ENCODE measurements around the gene CNTN1. TPM values are rescaled to one million over a fixed set of nuclear protein-coding genes. Genes with fewer than 3 reads are reported as not detected.

CNTN1 gene
- total RNA-seq, 1 donor from 2014 or later: not detected

GRCh38 chr12:40971911-40972310 lies 279.7 kb downstream of the CNTN1 start:
- H3K9me3 Mint-ChIP-seq: no peaks in the 10 kb centered on the region
- no peak overlapping the region for H3K4me3 Mint-ChIP-seq
- no peaks in the 10 kb centered on the region for H3K4me1 Mint-ChIP-seq (ENCODE audit: low read depth)
- no peaks in the 10 kb centered on the region for H3K27me3 Mint-ChIP-seq (ENCODE audit: insufficient read depth)
- no peak for DNase-seq (ENCODE audit: low spot score)
- H3K27ac Mint-ChIP-seq: no peak overlapping the region
- no peaks in the 10 kb centered on the region for H3K36me3 Mint-ChIP-seq (ENCODE audit: low read depth)
- intact Hi-C loops (cut with micrococcal nuclease): no loop called here

- Mint-ChIP-seq H3K9me3 (no peaks in the 10 kb centered on the region), H3K27me3 (ENCODE audit: insufficient read depth) (no peaks in the 10 kb centered on the region), H3K4me3 (no peak overlapping the region), H3K4me1 (ENCODE audit: low read depth) (no peaks in the 10 kb centered on the region), H3K36me3 (ENCODE audit: low read depth) (no peaks in the 10 kb centered on the region), H3K27ac (no peak overlapping the region)
- intact Hi-C loops (cut with micrococcal nuclease): no loop called here
- DNase-seq (ENCODE audit: low spot score): no peak
Observed at GRCh38 chr12:40976546-40976945, 284.3 kb downstream of the CNTN1 start.

GRCh38 chr12:40980427-40980961 lies 288.3 kb downstream of the CNTN1 start:
- Mint-ChIP-seq H3K9me3 (peaks cover under 1% of the 10 kb centered on the region), H3K4me3 (no peak overlapping the region), H3K4me1 (ENCODE audit: low read depth) (no peaks in the 10 kb centered on the region), H3K36me3 (ENCODE audit: low read depth) (no peaks in the 10 kb centered on the region), H3K27ac (no peak overlapping the region), H3K27me3 (ENCODE audit: insufficient read depth) (no peaks in the 10 kb centered on the region)
- no peak for DNase-seq (ENCODE audit: low spot score)
- intact Hi-C loops (cut with micrococcal nuclease): no loop called here

- Mint-ChIP-seq H3K9me3 (peaks cover 3% of the 10 kb centered on the region), H3K4me3 (no peak overlapping the region)
- intact Hi-C loops (cut with micrococcal nuclease): no loop called here
Observed at GRCh38 chr12:40986001-40986400, 293.8 kb downstream of the CNTN1 start.

GRCh38 chr12:40988355-40988754 lies 296.1 kb downstream of the CNTN1 start:
- no peaks in the 10 kb centered on the region for H3K27me3 Mint-ChIP-seq (ENCODE audit: insufficient read depth)
- DNase-seq (ENCODE audit: low spot score): no peak
- H3K9me3 Mint-ChIP-seq: peaks cover 3% of the 10 kb centered on the region
- no peak overlapping the region for H3K4me3 Mint-ChIP-seq
- H3K4me1 Mint-ChIP-seq (ENCODE audit: low read depth): no peaks in the 10 kb centered on the region
- H3K27ac Mint-ChIP-seq: no peak overlapping the region
- no peaks in the 10 kb centered on the region for H3K36me3 Mint-ChIP-seq (ENCODE audit: low read depth)
- intact Hi-C loops (cut with micrococcal nuclease): no loop called here

More at GRCh38 chr12:40986001-40986400, 293.8 kb downstream of the CNTN1 start:
- no peaks in the 10 kb centered on the region for H3K4me1 Mint-ChIP-seq (ENCODE audit: low read depth)
- H3K27ac Mint-ChIP-seq: no peak overlapping the region
- no peaks in the 10 kb centered on the region for H3K27me3 Mint-ChIP-seq (ENCODE audit: insufficient read depth)
- DNase-seq (ENCODE audit: low spot score): no peak
- H3K36me3 Mint-ChIP-seq (ENCODE audit: low read depth): no peaks in the 10 kb centered on the region

- Mint-ChIP-seq H3K4me3 (no peak overlapping the region), H3K9me3 (peaks cover 3% of the 10 kb centered on the region), H3K4me1 (ENCODE audit: low read depth) (no peaks in the 10 kb centered on the region), H3K27me3 (ENCODE audit: insufficient read depth) (no peaks in the 10 kb centered on the region), H3K27ac (no peak overlapping the region), H3K36me3 (ENCODE audit: low read depth) (no peaks in the 10 kb centered on the region)
- intact Hi-C loops (cut with micrococcal nuclease): no loop called here
- DNase-seq (ENCODE audit: low spot score): no peak
Observed at GRCh38 chr12:40988824-40989223, 296.6 kb downstream of the CNTN1 start.

- Mint-ChIP-seq H3K4me1 (ENCODE audit: low read depth) (no peaks in the 10 kb centered on the region), H3K4me3 (no peak overlapping the region), H3K36me3 (ENCODE audit: low read depth) (no peaks in the 10 kb centered on the region), H3K9me3 (peaks cover 3% of the 10 kb centered on the region), H3K27ac (no peak overlapping the region), H3K27me3 (ENCODE audit: insufficient read depth) (no peaks in the 10 kb centered on the region)
- DNase-seq (ENCODE audit: low spot score): no peak
- intact Hi-C loops (cut with micrococcal nuclease): no loop called here
Observed at GRCh38 chr12:40989785-40990184, 297.5 kb downstream of the CNTN1 start.

GRCh38 chr12:40992158-40992557 lies 299.9 kb downstream of the CNTN1 start:
- Mint-ChIP-seq H3K9me3 (no peaks in the 10 kb centered on the region), H3K27me3 (ENCODE audit: insufficient read depth) (no peaks in the 10 kb centered on the region), H3K4me1 (ENCODE audit: low read depth) (no peaks in the 10 kb centered on the region), H3K27ac (no peak overlapping the region), H3K36me3 (ENCODE audit: low read depth) (no peaks in the 10 kb centered on the region), H3K4me3 (no peak overlapping the region)
- DNase-seq (ENCODE audit: low spot score): no peak
- intact Hi-C loops (cut with micrococcal nuclease): no loop called here

- Mint-ChIP-seq H3K4me1 (ENCODE audit: low read depth) (no peaks in the 10 kb centered on the region), H3K9me3 (no peaks in the 10 kb centered on the region), H3K36me3 (ENCODE audit: low read depth) (no peaks in the 10 kb centered on the region), H3K27me3 (ENCODE audit: insufficient read depth) (no peaks in the 10 kb centered on the region), H3K4me3 (no peak overlapping the region), H3K27ac (no peak overlapping the region)
- DNase-seq (ENCODE audit: low spot score): no peak
- intact Hi-C loops (cut with micrococcal nuclease): no loop called here
Observed at GRCh38 chr12:40992674-40993073, 300.4 kb downstream of the CNTN1 start.

- DNase-seq (ENCODE audit: low spot score): no peak
- intact Hi-C loops (cut with micrococcal nuclease): no loop called here
- no peaks in the 10 kb centered on the region for H3K4me1 Mint-ChIP-seq (ENCODE audit: low read depth)
- H3K27ac Mint-ChIP-seq: no peak overlapping the region
- no peaks in the 10 kb centered on the region for H3K9me3 Mint-ChIP-seq
- no peak overlapping the region for H3K4me3 Mint-ChIP-seq
- H3K27me3 Mint-ChIP-seq (ENCODE audit: insufficient read depth): no peaks in the 10 kb centered on the region
- H3K36me3 Mint-ChIP-seq (ENCODE audit: low read depth): no peaks in the 10 kb centered on the region
Observed at GRCh38 chr12:40993158-40993557, 300.9 kb downstream of the CNTN1 start.

GRCh38 chr12:40996091-40996490 lies 303.9 kb downstream of the CNTN1 start:
- Mint-ChIP-seq H3K4me1 (ENCODE audit: low read depth) (no peaks in the 10 kb centered on the region), H3K9me3 (no peaks in the 10 kb centered on the region), H3K4me3 (no peak overlapping the region)

GRCh38 chr12:40999210-40999609 lies 307.0 kb downstream of the CNTN1 start:
- Mint-ChIP-seq H3K4me1 (ENCODE audit: low read depth) (no peaks in the 10 kb centered on the region), H3K4me3 (no peak overlapping the region), H3K36me3 (ENCODE audit: low read depth) (no peaks in the 10 kb centered on the region), H3K27me3 (ENCODE audit: insufficient read depth) (no peaks in the 10 kb centered on the region), H3K9me3 (peaks cover 11% of the 10 kb centered on the region), H3K27ac (no peak overlapping the region)
- intact Hi-C loops (cut with micrococcal nuclease): no loop called here
- no peak for DNase-seq (ENCODE audit: low spot score)

More at GRCh38 chr12:40996091-40996490, 303.9 kb downstream of the CNTN1 start:
- Mint-ChIP-seq H3K27me3 (ENCODE audit: insufficient read depth) (no peaks in the 10 kb centered on the region), H3K27ac (no peak overlapping the region), H3K36me3 (ENCODE audit: low read depth) (no peaks in the 10 kb centered on the region)
- intact Hi-C loops (cut with micrococcal nuclease): no loop called here
- DNase-seq (ENCODE audit: low spot score): no peak

- Mint-ChIP-seq H3K9me3 (peaks cover 61% of the 10 kb centered on the region), H3K4me1 (ENCODE audit: low read depth) (no peaks in the 10 kb centered on the region), H3K27ac (no peak overlapping the region), H3K4me3 (no peak overlapping the region), H3K36me3 (ENCODE audit: low read depth) (no peaks in the 10 kb centered on the region), H3K27me3 (ENCODE audit: insufficient read depth) (no peaks in the 10 kb centered on the region)
- no peak for DNase-seq (ENCODE audit: low spot score)
- intact Hi-C loops (cut with micrococcal nuclease): no loop called here
Observed at GRCh38 chr12:41008472-41008871, 316.2 kb downstream of the CNTN1 start.

GRCh38 chr12:41011939-41012338 lies 319.7 kb downstream of the CNTN1 start:
- intact Hi-C loops (cut with micrococcal nuclease): no loop called here
- H3K4me1 Mint-ChIP-seq (ENCODE audit: low read depth): no peaks in the 10 kb centered on the region

More at GRCh38 chr12:41011939-41012338, 319.7 kb downstream of the CNTN1 start:
- H3K27me3 Mint-ChIP-seq (ENCODE audit: insufficient read depth): no peaks in the 10 kb centered on the region
- H3K27ac Mint-ChIP-seq: no peak overlapping the region
- H3K36me3 Mint-ChIP-seq (ENCODE audit: low read depth): no peaks in the 10 kb centered on the region
- H3K4me3 Mint-ChIP-seq: no peak overlapping the region
- H3K9me3 Mint-ChIP-seq: peaks cover 35% of the 10 kb centered on the region
- DNase-seq (ENCODE audit: low spot score): no peak
